HEK293 (cell line): ENCODE measurements around the gene PC.

Experiments
- CTCF ChIA-PET: fragments of 350-600 bp; formaldehyde crosslinking; extraction: SDS; loops from one replicate; lab custom pipeline; 2021; ENCODE audit warnings: antibody characterized with exemption; lab: Yijun Ruan, JAX
- POLR2A ChIA-PET: fragments of 300-600 bp; formaldehyde crosslinking; extraction: SDS; loops from one replicate; lab custom pipeline; 2020; ENCODE audit warnings: antibody characterized with exemption, inconsistent platforms; lab: Yijun Ruan, JAX
- H3K27ac ChIP-seq: fragments of 200-500 bp; sonication (Bioruptor generic); 2 replicates; pipeline ENCODE4 v1.5.1; 2014; ENCODE audit warnings: low read depth, low read length, control low read depth, inconsistent platforms; ENCODE audit errors: extremely low read depth
- H3K36me3 ChIP-seq, 2 experiments: fragments of 200-500 bp in 1 of 2; sonication (Bioruptor generic) in 1 of 2; 1 replicate in 1 of 2; 2 replicates in 1 of 2; pipeline ENCODE4 v1.5.1; 2014 to 2017; ENCODE audit warnings: inconsistent platforms in 2 of 2, low read length in 2 of 2; ENCODE audit not compliant: control insufficient read depth in 2 of 2, insufficient read depth in 1 of 2
- H3K4me1 ChIP-seq: fragments of 200-500 bp; sonication (Bioruptor generic); 2 replicates; pipeline ENCODE4 v1.5.1; 2014; ENCODE audit warnings: mild to moderate bottlenecking, low read length, inconsistent platforms; ENCODE audit not compliant: control insufficient read depth, insufficient read depth
- H3K4me3 ChIP-seq: 2 replicates; pipeline ENCODE4 v1.5.1; 2011; ENCODE audit warnings: low read depth, mild to moderate bottlenecking, control low read depth, low read length, moderate library complexity
- H3K9me3 ChIP-seq: fragments of 200-500 bp; sonication (Bioruptor generic); 2 replicates; pipeline ENCODE4 v1.5.1; 2014; ENCODE audit warnings: low read depth, low read length, inconsistent platforms; ENCODE audit not compliant: control insufficient read depth, insufficient read depth
- ATF2 ChIP-seq: fragments of 450-650 bp; formaldehyde crosslinking; IDR thresholded peaks from 2 replicates; pipeline ENCODE4 v1.5.1; 2016; ENCODE audit warnings: missing biosample characterization, missing genetic modification characterization, low read depth
- EGR2 ChIP-seq: fragments of 450-650 bp; formaldehyde crosslinking; IDR thresholded peaks from 2 replicates; pipeline ENCODE4 v1.5.1; 2016; ENCODE audit warnings: low read depth, missing biosample characterization, missing genetic modification characterization
- TRIM28 ChIP-seq: IDR thresholded peaks from 2 replicates; pipeline ENCODE4 v1.6.1; 2011; ENCODE audit warnings: low read length, control low read depth, borderline replicate concordance
- ZBTB48 ChIP-seq: fragments of 450-650 bp; formaldehyde crosslinking; IDR thresholded peaks from 2 replicates; pipeline ENCODE4 v1.5.1; 2016; ENCODE audit warnings: missing biosample characterization, missing genetic modification characterization
- ZBTB49 ChIP-seq: fragments of 450-650 bp; formaldehyde crosslinking; IDR thresholded peaks from 2 replicates; pipeline ENCODE4 v1.5.1; 2016; ENCODE audit warnings: missing biosample characterization, missing genetic modification characterization, low read depth
- ZFHX2 ChIP-seq: fragments of 450-650 bp; formaldehyde crosslinking; conservative IDR thresholded peaks from 2 replicates; pipeline ENCODE4 v1.5.1; 2016; ENCODE audit warnings: missing biosample characterization, missing genetic modification characterization
- ZNF114 ChIP-seq: fragments of 450-650 bp; formaldehyde crosslinking; IDR thresholded peaks from 2 replicates; pipeline ENCODE4 v1.5.0; 2017; ENCODE audit warnings: missing biosample characterization, missing genetic modification characterization
- ZNF140 ChIP-seq: fragments of 450-650 bp; formaldehyde crosslinking; IDR thresholded peaks from 2 replicates; pipeline ENCODE4 v1.5.1; 2016; ENCODE audit warnings: missing biosample characterization, missing genetic modification characterization
- ZNF174 ChIP-seq: fragments of 450-650 bp; formaldehyde crosslinking; IDR thresholded peaks from 2 replicates; pipeline ENCODE4 v1.5.0; 2017; ENCODE audit warnings: missing biosample characterization, mild to moderate bottlenecking, missing genetic modification characterization
- ZNF211 ChIP-seq: fragments of 450-650 bp; formaldehyde crosslinking; IDR thresholded peaks from 2 replicates; pipeline ENCODE4 v1.5.1; 2016; ENCODE audit warnings: low read depth, missing biosample characterization, missing genetic modification characterization
- ZNF239 ChIP-seq: fragments of 450-650 bp; formaldehyde crosslinking; IDR thresholded peaks from 2 replicates; pipeline ENCODE4 v1.5.1; 2016; ENCODE audit warnings: missing biosample characterization, missing genetic modification characterization
- ZNF292 ChIP-seq: fragments of 450-650 bp; formaldehyde crosslinking; IDR thresholded peaks from 2 replicates; pipeline ENCODE4 v1.5.1; 2016; ENCODE audit warnings: low read depth, missing biosample characterization, missing genetic modification characterization, borderline replicate concordance
- ZNF354C ChIP-seq: fragments of 450-650 bp; formaldehyde crosslinking; IDR thresholded peaks from 2 replicates; pipeline ENCODE4 v1.5.1; 2016; ENCODE audit warnings: missing biosample characterization, missing genetic modification characterization, low read depth, borderline replicate concordance
- ZNF391 ChIP-seq: fragments of 450-650 bp; formaldehyde crosslinking; IDR thresholded peaks from 2 replicates; pipeline ENCODE4 v1.5.1; 2016; ENCODE audit warnings: low read depth, missing biosample characterization, missing genetic modification characterization, borderline replicate concordance
- ZNF501 ChIP-seq: fragments of 450-650 bp; formaldehyde crosslinking; IDR thresholded peaks from 2 replicates; pipeline ENCODE4 v1.5.1; 2016; ENCODE audit warnings: missing biosample characterization, missing genetic modification characterization
- ZNF561 ChIP-seq: fragments of 450-650 bp; IDR thresholded peaks from 2 replicates; pipeline ENCODE4 v1.5.1; 2018; ENCODE audit warnings: missing biosample characterization, missing genetic modification characterization, borderline replicate concordance
- ZNF76 ChIP-seq: fragments of 450-650 bp; formaldehyde crosslinking; IDR thresholded peaks from 2 replicates; pipeline ENCODE4; 2016; ENCODE audit warnings: low read depth, missing biosample characterization, missing genetic modification characterization, borderline replicate concordance
- TF ChIP-seq, protein P1 (sequence below): fragments of 450-650 bp; formaldehyde crosslinking; IDR thresholded peaks from 2 replicates; pipeline ENCODE4 v1.5.1; 2017; ENCODE audit warnings: missing biosample characterization, missing genetic modification characterization
- TF ChIP-seq, protein P2 (sequence below): fragments of 450-650 bp; formaldehyde crosslinking; IDR thresholded peaks from 2 replicates; pipeline ENCODE4 v1.5.1; 2016; ENCODE audit warnings: missing biosample characterization, missing genetic modification characterization

The PC gene

GRCh38 chr11:66851239-66851596 lies 107.0 kb downstream of the PC start:
- Histone ChIP-seq H3K27ac (no peak overlapping the region), H3K36me3 (peaks cover 0 to 42% of the 10 kb centered on the region in 2 experiments; a peak in 1 of 3 replicates), H3K9me3 (no peaks in the 10 kb centered on the region), H3K4me3 (no peak overlapping the region), H3K4me1 (no peaks in the 10 kb centered on the region)
- POLR2A ChIA-PET: interaction anchor here (1.1 kb wide), 1 partner anchor 8 kb away, joined by 4 read pairs; the partner anchor contains the start of gene RCE1
- CTCF ChIA-PET: no interaction called here
- no peak for TF ChIP-seq ZNF561 (tag by site-specific recombination)

DNA sequence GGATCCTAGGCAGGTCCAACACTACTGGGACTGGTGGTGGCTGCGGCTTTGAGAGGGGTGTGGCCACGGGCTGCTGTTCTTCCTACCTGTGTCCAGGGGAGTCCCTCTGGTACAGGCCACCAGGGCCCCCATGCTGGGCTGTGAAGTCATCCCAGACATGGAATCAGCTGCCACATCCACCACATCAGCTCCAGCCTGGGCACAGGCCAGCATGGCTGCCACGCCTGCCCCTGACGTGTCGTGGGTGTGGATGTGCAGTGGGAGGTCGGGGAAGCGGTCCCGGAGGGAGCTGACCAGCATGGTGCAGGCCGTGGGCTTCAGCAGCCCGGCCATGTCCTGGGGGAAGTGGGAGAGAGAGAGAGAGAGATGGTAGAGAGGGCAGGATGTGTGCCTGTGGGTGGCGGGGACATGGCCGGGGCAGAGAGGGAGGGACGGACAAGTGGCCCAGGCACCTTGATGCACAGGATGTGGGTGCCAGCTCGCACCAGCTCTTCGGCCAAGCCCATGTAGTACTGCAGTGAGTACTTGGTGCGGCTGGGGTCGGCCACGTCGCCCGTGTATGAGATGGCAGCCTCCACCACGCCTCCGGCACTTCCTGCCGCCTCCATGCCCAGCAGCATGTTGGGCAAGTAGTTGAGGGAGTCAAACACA lies 107.5 kb downstream of the PC start:
- Histone ChIP-seq H3K27ac (no peak overlapping the region), H3K4me1 (no peaks in the 10 kb centered on the region), H3K4me3 (no peak overlapping the region), H3K36me3 (peaks cover 0 to 47% of the 10 kb centered on the region in 2 experiments; a peak in 1 of 3 replicates), H3K9me3 (no peaks in the 10 kb centered on the region)
- CTCF ChIA-PET: no interaction called here
- POLR2A ChIA-PET: no interaction called here
- TF ChIP-seq ZNF391 (tag by site-specific recombination) (no peak), EGR2 (tag by site-specific recombination) (0 out of 2 replicates have a peak, but pooled peaks have one; percentile 30), ZFHX2 (tag by site-specific recombination) (peak; percentile 38; the same call in 1 of the 2 replicates)

GRCh38 chr11:66850235-66850587 lies 108.0 kb downstream of the PC start:
- H3K27ac ChIP-seq: no peak overlapping the region
- TF ChIP-seq ZNF354C (no peak), TRIM28 (no peak), ZNF239 (tag by site-specific recombination) (no peak), ZNF140 (tag by site-specific recombination) (no peak), ZNF292 (no peak), ZNF501 (tag by site-specific recombination) (no peak), ZNF76 (tag by site-specific recombination) (no peak), ZNF114 (no peak), ATF2 (tag by site-specific recombination) (no peak), ZBTB48 (tag by site-specific recombination) (no peak), ZBTB49 (tag by site-specific recombination) (no peak), ZNF174 (tag by site-specific recombination) (no peak), ZNF211 (no peak)
- TF ChIP-seq, protein P1, sequence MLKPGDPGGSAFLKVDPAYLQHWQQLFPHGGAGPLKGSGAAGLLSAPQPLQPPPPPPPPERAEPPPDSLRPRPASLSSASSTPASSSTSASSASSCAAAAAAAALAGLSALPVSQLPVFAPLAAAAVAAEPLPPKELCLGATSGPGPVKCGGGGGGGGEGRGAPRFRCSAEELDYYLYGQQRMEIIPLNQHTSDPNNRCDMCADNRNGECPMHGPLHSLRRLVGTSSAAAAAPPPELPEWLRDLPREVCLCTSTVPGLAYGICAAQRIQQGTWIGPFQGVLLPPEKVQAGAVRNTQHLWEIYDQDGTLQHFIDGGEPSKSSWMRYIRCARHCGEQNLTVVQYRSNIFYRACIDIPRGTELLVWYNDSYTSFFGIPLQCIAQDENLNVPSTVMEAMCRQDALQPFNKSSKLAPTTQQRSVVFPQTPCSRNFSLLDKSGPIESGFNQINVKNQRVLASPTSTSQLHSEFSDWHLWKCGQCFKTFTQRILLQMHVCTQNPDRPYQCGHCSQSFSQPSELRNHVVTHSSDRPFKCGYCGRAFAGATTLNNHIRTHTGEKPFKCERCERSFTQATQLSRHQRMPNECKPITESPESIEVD (tag by site-specific recombination): no peak
- TF ChIP-seq, protein P2, sequence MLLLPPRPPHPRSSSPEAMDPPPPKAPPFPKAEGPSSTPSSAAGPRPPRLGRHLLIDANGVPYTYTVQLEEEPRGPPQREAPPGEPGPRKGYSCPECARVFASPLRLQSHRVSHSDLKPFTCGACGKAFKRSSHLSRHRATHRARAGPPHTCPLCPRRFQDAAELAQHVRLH (tag by site-specific recombination): no peak
- peaks cover 0 to 52% of the 10 kb centered on the region in 2 experiments; a peak in 1 of 3 replicates for H3K36me3 ChIP-seq
- H3K4me3 ChIP-seq: no peak overlapping the region
- ChIA-PET POLR2A (no interaction called here), CTCF (no interaction called here)
- H3K4me1 ChIP-seq: no peaks in the 10 kb centered on the region
- H3K9me3 ChIP-seq: no peaks in the 10 kb centered on the region
